ENCODE data around the gene ADARB2. TPM values are rescaled to one million over a fixed set of nuclear protein-coding genes. Genes with fewer than 3 reads are reported as not detected.
A peak's percentile ranks its signal among the peaks of the same experiment; 100 is the strongest.

ADARB2 gene
- total and polyA plus RNA-seq, 10 of the 15 experiments (the other 5 are each of a cell fraction or from before 2014, with no cell fraction given): 0.02 to 4.1 (median 0.76) TPM

GRCh38 chr10:1642600-1643160 is 94.6 kb downstream of the ADARB2 start:
- Histone ChIP-seq H3K27me3 (replicated peaks in 1 of 2; ENCODE audit: control insufficient read depth in 2 of 2, insufficient read depth in 2 of 2, low read length in 1 of 2) (no peaks in the 10 kb centered on the region), H3K4me3 (no peak overlapping the region), H4K20me1 (ENCODE audit: control insufficient read depth, insufficient read depth) (no peaks in the 10 kb centered on the region), H3K9me3 (replicated peaks; ENCODE audit: control insufficient read depth, insufficient read depth, low read length) (no peaks in the 10 kb centered on the region), H3K36me3 (ENCODE audit: control insufficient read depth in 2 of 2, insufficient read depth in 2 of 2, low read length in 1 of 2) (no peaks in the 10 kb centered on the region), H3K27ac (ENCODE audit: control insufficient read depth, insufficient read depth) (peak overlapping the region; percentile 15; the same call in 1 of the 2 replicates), H3K4me2 (ENCODE audit: control insufficient read depth, insufficient read depth) (peak overlapping the region; percentile 28; the same call in 1 of the 2 replicates), H2AFZ (ENCODE audit: control insufficient read depth, low read depth, low read length) (no peak overlapping the region), H3K9ac (ENCODE audit: control insufficient read depth, insufficient read depth, low read length) (no peak overlapping the region), H3K79me2 (ENCODE audit: control insufficient read depth, insufficient read depth, low read length) (no peaks in the 10 kb centered on the region), H3K4me1 (ENCODE audit: control insufficient read depth, insufficient read depth, low read length) (peaks cover 7% of the 10 kb centered on the region)
- ChIA-PET POLR2A (interaction anchor here (0.6 kb wide), 1 partner anchor 39 kb away, joined by 3 read pairs; no protein-coding TSS in a partner anchor), RAD21 (ENCODE audit: unreplicated experiment) (interaction anchor here (1.0 to 1.8 kb wide), 3 partner anchors 87 to 96 kb away, joined by 3 to 7 read pairs (median 6); partner anchors contain the start of gene ADARB2), CTCF (interaction anchor here (1.0 kb wide), 1 partner anchor 24 kb away, joined by 3 read pairs; no protein-coding TSS in a partner anchor), SMC1A (ENCODE audit: uncharacterized antibody, unreplicated experiment) (interaction anchor here (1.0 to 1.6 kb wide), 4 partner anchors 20 to 216 kb away, joined by 3 to 5 read pairs (median 4); partner anchors contain the start of gene ADARB2)
- no peak for FAIRE-seq
- TF ChIP-seq MLLT1 (IDR thresholded peaks at IDR 0.05) (peak; percentile 67), SMARCA5 (IDR thresholded peaks at IDR 0.05) (0 out of 2 replicates have a peak, but pooled peaks have one; percentile 62), POLR2AphosphoS5 (IDR thresholded peaks at IDR 0.05; ENCODE audit: low read length) (0 out of 2 replicates have a peak, but pooled peaks have one; percentile 20), NBN (IDR thresholded peaks at IDR 0.05) (0 out of 2 replicates have a peak, but pooled peaks have one; percentile 10), HDGF (IDR thresholded peaks at IDR 0.05) (peak; percentile 92), CBX3 (IDR thresholded peaks at IDR 0.05; ENCODE audit: borderline replicate concordance, low read depth) (no peak), CEBPB (IDR thresholded peaks at IDR 0.05; ENCODE audit: borderline replicate concordance in 1 of 2, low read depth in 2 of 2, low read length in 2 of 2) (no peak), ZBTB33 (IDR thresholded peaks at IDR 0.05) (peak; percentile 48; the same call in 1 of the 2 replicates)
- TF ChIP-seq, protein P1, sequence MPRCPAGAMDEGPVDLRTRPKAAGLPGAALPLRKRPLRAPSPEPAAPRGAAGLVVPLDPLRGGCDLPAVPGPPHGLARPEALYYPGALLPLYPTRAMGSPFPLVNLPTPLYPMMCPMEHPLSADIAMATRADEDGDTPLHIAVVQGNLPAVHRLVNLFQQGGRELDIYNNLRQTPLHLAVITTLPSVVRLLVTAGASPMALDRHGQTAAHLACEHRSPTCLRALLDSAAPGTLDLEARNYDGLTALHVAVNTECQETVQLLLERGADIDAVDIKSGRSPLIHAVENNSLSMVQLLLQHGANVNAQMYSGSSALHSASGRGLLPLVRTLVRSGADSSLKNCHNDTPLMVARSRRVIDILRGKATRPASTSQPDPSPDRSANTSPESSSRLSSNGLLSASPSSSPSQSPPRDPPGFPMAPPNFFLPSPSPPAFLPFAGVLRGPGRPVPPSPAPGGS (IDR thresholded peaks at IDR 0.05; ENCODE audit: borderline replicate concordance, insufficient read depth, low read depth, low read length, poor library complexity, severe bottlenecking): peak; percentile 46
- TF ChIP-seq, protein P2, sequence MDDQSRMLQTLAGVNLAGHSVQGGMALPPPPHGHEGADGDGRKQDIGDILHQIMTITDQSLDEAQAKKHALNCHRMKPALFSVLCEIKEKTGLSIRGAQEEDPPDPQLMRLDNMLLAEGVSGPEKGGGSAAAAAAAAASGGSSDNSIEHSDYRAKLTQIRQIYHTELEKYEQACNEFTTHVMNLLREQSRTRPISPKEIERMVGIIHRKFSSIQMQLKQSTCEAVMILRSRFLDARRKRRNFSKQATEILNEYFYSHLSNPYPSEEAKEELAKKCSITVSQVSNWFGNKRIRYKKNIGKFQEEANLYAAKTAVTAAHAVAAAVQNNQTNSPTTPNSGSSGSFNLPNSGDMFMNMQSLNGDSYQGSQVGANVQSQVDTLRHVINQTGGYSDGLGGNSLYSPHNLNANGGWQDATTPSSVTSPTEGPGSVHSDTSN (IDR thresholded peaks at IDR 0.05; ENCODE audit: insufficient replicate concordance, low read depth, low read length): peak; percentile 16
- TF ChIP-seq, protein P3, sequence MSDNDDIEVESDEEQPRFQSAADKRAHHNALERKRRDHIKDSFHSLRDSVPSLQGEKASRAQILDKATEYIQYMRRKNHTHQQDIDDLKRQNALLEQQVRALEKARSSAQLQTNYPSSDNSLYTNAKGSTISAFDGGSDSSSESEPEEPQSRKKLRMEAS (IDR thresholded peaks at IDR 0.05; ENCODE audit: low read depth, low read length): no peak
- peak; percentile 30 for ATAC-seq
- BruUV-seq (replicated peaks): no TSS peak
- in situ Hi-C loops (cut with MboI): no loop called here
- WGBS (ENCODE audit: insufficient coverage, insufficient replicate concordance, low lambda C conversion rate, missing lambda C conversion rate): 49% methylated on average over 8 of the region's 8 CpGs
- intact Hi-C loops (cut with micrococcal nuclease; ENCODE audit: unreplicated experiment): no loop called here
- no peak for DNase-seq (ENCODE audit: low read depth, low spot score)

All from GM12878 (cell line).